Fibroblast of villous mesenchyme (primary cell): ENCODE measurements around the gene PRLR. TPM values are rescaled to one million over a fixed set of nuclear protein-coding genes. Genes with fewer than 3 reads are reported as not detected.
A peak's percentile ranks its signal among the peaks of the same experiment; 100 is the strongest.

ENCODE experiments used
- DNase-seq: peaks from one replicate; pipeline ENCODE4 v3.0.0-alpha.2; 2010; ENCODE audit warnings: low read depth
- H3K4me3 ChIP-seq: 2 replicates; pipeline ENCODE4 v1.5.1; 2011; ENCODE audit warnings: low read depth, mild to moderate bottlenecking, low read length
- CTCF ChIP-seq: IDR thresholded peaks from 2 replicates; pipeline ENCODE4 v1.5.1; 2012; ENCODE audit warnings: low read depth, mild to moderate bottlenecking, low read length; ENCODE audit not compliant: insufficient read depth
- total RNA-seq: library from RNA; depleted of rRNA; stranded (reverse); fragments of >200 nt; gene quantifications from 2 replicates; pipeline ENCODE4 v1.2.3, GENCODE V29; 2012

Gene PRLR
- total RNA-seq, 1 donor = 3.5 TPM

- TF ChIP-seq CTCF = no peak
- DNase-seq = no peak
- no peak overlapping the region for H3K4me3 ChIP-seq
These were observed 29.0 kb downstream of the PRLR start for GRCh38 chr5:35201291-35201690.

- TF ChIP-seq CTCF = no peak
- DNase-seq = no peak
- H3K4me3 ChIP-seq = no peak overlapping the region
These were observed 30.4 kb downstream of the PRLR start for GRCh38 chr5:35199886-35200285.

GRCh38 chr5:35198686-35199085 is 31.6 kb downstream of the PRLR start:
- no peak for TF ChIP-seq CTCF
- DNase-seq = peak; percentile 81
- H3K4me3 ChIP-seq = no peak overlapping the region

- no peak for TF ChIP-seq CTCF
- no peak overlapping the region for H3K4me3 ChIP-seq
- DNase-seq = peak; percentile 69
These were observed 32.2 kb downstream of the PRLR start for GRCh38 chr5:35198075-35198474.

GRCh38 chr5:35197351-35197750 is 32.9 kb downstream of the PRLR start:
- no peak for DNase-seq
- TF ChIP-seq CTCF = no peak
- no peak overlapping the region for H3K4me3 ChIP-seq

GRCh38 chr5:35195472-35195852 is 34.8 kb downstream of the PRLR start:
- no peak for TF ChIP-seq CTCF
- H3K4me3 ChIP-seq = no peak overlapping the region
- DNase-seq = no peak

- no peak for DNase-seq
- no peak overlapping the region for H3K4me3 ChIP-seq
- TF ChIP-seq CTCF = no peak
These were observed 35.4 kb downstream of the PRLR start for GRCh38 chr5:35194635-35195471.
